ENCODE results near the gene IRF3. TPM values are rescaled to one million over a fixed set of nuclear protein-coding genes. Genes with fewer than 3 reads are reported as not detected.

IRF3 gene
- total RNA-seq, 4 donors from 2014 or later = 41.5 to 62.5 (median 52.3) TPM

GRCh38 chr19:49657493-49658138 is 8.0 kb downstream of the IRF3 start:
- Histone ChIP-seq H3K4me3 (replicated peaks in 1 of 3) (no peak overlapping the region), H3K9me3 (no peaks in the 10 kb centered on the region), H3K36me3 (peaks cover 80 to 91% of the 10 kb centered on the region in 2 donors), H3K27me3 (no peaks in the 10 kb centered on the region), H3K27ac (no peak overlapping the region), H3K4me1 (no peaks in the 10 kb centered on the region)
- 90 to 91% methylated on average over 19 to 20 of the region's 22 CpGs for WGBS, 2 donors
- no peak for DNase-seq
- TF ChIP-seq CTCF (IDR thresholded peaks at IDR 0.05) = no peak
- no peak for TF ChIP-seq POLR2A (IDR thresholded peaks at IDR 0.05)
- intact Hi-C loops (cut with DNase I) = no loop called here

GRCh38 chr19:49656456-49657109 is 9.1 kb downstream of the IRF3 start:
- intact Hi-C loops (cut with DNase I) = no loop called here
- Histone ChIP-seq H3K4me1 (no peaks in the 10 kb centered on the region), H3K27me3 (no peaks in the 10 kb centered on the region), H3K27ac (no peak overlapping the region), H3K36me3 (peaks cover 76 to 86% of the 10 kb centered on the region in 2 donors), H3K4me3 (replicated peaks in 1 of 3) (no peak overlapping the region), H3K9me3 (no peaks in the 10 kb centered on the region)
- TF ChIP-seq CTCF (IDR thresholded peaks at IDR 0.05) = no peak
- no peak for TF ChIP-seq POLR2A (IDR thresholded peaks at IDR 0.05)
- no peak for DNase-seq
- WGBS, 2 donors = 95% methylated on average over 16 to 17 of the region's 17 CpGs

- H3K4me3 ChIP-seq (replicated peaks in 1 of 3) = no peak overlapping the region
- WGBS, 2 donors = 91 to 93% methylated on average over 23 of the region's 23 CpGs
- intact Hi-C loops (cut with DNase I) = no loop called here
Observed at GRCh38 chr19:49655570-49656455, 9.8 kb downstream of the IRF3 start.

GRCh38 chr19:49654581-49654980 is 11.1 kb downstream of the IRF3 start:
- no peak for TF ChIP-seq CTCF (IDR thresholded peaks at IDR 0.05)
- TF ChIP-seq POLR2A (IDR thresholded peaks at IDR 0.05) = no peak
- WGBS, 2 donors = 86 to 94% methylated on average over 10 of the region's 10 CpGs
- H3K4me1 ChIP-seq = no peaks in the 10 kb centered on the region
- no peak overlapping the region for H3K4me3 ChIP-seq (replicated peaks in 1 of 3)
- no peak for DNase-seq
- H3K27ac ChIP-seq = no peak overlapping the region
- no peaks in the 10 kb centered on the region for H3K9me3 ChIP-seq
- intact Hi-C loops (cut with DNase I) = no loop called here
- no peaks in the 10 kb centered on the region for H3K27me3 ChIP-seq
- H3K36me3 ChIP-seq = peaks cover 80 to 90% of the 10 kb centered on the region in 2 donors

More at GRCh38 chr19:49655570-49656455, 9.8 kb downstream of the IRF3 start:
- Histone ChIP-seq H3K27ac (no peak overlapping the region), H3K27me3 (no peaks in the 10 kb centered on the region), H3K4me1 (no peaks in the 10 kb centered on the region), H3K36me3 (peaks cover 75 to 85% of the 10 kb centered on the region in 2 donors), H3K9me3 (no peaks in the 10 kb centered on the region)
- DNase-seq = no peak
- TF ChIP-seq POLR2A (IDR thresholded peaks at IDR 0.05) = no peak
- TF ChIP-seq CTCF (IDR thresholded peaks at IDR 0.05) = no peak
